H54 (cell line): ENCODE results near the gene IFIT3.

ENCODE experiments used
- DNase-seq: peaks from one replicate; pipeline ENCODE4 v3.0.0; 2011; ENCODE audit warnings: low spot score, mixed read lengths; ENCODE audit not compliant: insufficient read length
- FAIRE-seq: peaks from 3 replicates; lab custom pipeline; 2011; peaks lifted over from hg19 to GRCh38; lab: Jason Lieb, UNC
- POLR2A ChIP-seq: IDR thresholded peaks from 2 replicates; pipeline ENCODE4 v1.6.1; 2011; ENCODE audit warnings: low read depth, mild to moderate bottlenecking, low read length

Gene IFIT3

DNA sequence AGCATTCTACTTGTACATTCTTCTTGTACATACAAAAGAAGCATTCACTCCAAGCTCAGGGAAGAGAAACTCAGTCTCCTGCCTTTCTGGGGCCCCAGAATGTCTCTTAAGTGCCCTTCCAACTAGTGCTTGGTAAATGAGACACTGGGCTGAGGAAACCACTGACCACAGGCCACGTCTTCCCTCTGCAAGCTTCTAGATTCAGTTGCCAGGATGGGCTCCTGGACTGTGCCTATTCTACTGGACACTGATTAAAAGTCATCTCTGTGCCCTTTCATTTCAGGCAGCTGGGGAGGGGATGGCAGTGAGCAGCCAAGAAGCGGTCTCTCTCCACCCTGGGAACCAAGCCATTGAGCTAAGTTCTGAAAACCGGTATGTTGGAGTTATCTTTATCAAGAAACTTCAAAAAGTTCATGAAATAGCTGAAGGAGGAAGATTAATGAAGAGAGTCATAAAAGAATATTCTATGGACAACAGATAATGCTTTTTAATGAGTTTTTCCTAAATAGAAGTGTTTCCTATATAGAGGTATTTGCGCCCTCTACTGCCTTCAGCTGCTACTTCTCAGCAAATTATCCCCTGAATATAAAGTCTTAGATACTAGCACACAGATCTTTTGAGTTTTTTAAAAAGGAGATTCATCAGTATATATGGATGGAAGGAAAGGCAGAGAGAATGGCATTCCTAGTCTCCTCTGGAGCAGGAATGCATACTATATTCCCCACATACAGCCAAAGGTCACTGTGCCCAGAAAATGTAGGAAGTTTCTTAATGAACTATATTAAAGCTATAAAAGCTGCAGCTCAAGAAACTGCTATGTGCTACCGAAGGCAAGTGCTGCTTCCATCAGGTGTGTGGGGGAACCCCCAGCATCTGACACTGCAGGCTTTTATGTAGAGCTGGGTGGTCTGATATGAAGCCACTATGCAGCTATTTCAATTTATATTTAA lies 41.6 kb downstream of the IFIT3 start:
- no peak for FAIRE-seq
- DNase-seq = no peak
- TF ChIP-seq POLR2A = no peak

- DNase-seq (no peak), FAIRE-seq (no peak)
- no peak for TF ChIP-seq POLR2A
These were observed 43.3 kb downstream of the IFIT3 start for GRCh38 chr10:89371079-89371478.

DNA sequence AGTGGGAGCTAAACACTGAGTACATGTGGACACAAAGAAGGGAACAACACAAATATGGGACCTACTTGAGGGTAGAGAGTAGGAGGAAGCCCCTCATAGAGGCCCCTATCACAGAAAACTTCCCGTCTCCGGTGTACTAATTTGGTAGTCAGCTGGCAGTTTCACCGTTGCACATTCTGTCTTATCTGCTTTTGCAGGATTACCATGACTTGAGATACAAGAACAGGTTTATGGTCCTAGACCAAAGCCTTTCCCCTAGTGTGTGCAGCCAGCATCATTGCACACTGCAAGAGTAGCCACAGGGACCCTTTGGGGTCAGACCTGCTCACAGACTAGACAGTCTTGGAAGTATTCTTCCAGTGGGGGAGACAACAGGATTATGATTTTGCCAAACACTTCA lies 44.2 kb downstream of the IFIT3 start:
- no peak for FAIRE-seq
- no peak for TF ChIP-seq POLR2A
- no peak for DNase-seq

- DNase-seq (peak; percentile 25), FAIRE-seq (peak; percentile 93)
- no peak for TF ChIP-seq POLR2A
These were observed 46.3 kb downstream of the IFIT3 start for GRCh38 chr10:89373916-89374711.

DNA sequence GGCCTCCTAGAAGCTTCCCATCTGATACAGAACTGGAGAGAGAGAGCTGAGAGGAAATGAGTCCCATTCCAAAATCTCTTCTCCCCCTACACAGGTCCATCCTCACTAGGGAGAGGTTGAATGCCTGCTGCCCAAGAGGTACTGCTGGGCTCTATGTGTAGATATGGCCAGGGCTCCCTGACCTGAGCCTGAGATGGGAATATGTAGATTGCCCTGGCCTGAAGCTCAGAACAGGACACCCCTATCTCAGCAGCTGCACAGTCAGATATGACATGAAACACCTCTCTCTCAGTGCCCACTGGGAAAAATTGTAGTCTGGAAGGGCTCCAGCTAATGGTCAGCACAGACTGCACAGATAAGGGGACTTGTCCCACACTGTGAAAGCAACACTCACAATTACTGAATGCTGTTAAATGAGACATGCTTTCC lies 46.9 kb downstream of the IFIT3 start:
- no peak for FAIRE-seq
- TF ChIP-seq POLR2A = no peak
- no peak for DNase-seq

DNA sequence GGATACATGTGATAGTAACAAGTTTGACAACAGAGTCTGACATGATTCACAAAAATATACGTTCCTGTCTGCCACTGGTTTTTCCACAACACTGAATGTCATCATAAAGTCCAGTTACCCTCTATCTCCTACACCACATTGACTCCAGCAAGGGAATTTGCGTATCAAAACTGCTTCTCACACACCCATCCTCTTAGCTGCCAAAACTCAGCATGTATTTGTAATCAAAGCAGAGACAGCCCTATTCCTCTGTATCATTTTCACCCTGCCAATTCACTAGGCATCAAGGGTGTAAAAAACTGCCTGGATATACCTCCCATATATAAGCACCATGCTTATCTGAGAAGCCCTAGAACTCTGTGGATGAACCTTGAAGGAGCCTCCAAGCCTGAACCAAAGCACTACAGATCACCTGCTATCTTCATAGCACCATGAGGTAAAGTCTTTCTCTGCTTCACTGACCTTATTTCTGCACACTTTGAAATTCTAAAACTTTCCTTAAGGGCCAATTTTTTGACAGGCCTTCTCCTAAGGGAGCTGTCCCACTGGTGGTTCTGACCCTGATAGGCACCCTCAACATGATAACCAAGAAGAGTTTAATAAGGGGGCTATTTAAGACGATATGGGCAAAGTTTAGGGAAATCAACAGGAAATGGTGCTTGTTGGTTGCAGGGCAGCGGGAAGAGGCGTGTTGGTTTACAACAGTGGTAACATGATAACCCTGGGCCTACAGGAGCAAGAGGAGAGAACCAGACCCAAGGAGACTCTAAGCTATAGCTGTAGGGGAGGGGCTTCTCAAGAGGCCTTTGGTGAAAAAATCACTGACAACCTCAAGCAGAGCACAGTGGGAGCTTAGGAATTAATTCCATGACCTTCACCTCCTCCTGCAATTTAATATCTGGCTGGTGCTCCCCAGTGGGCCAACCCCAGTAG lies 50.2 kb downstream of the IFIT3 start, which contains the start of gene IFIT1B:
Gene IFIT1B, plus strand, starts transcription at position 352 of the 933 bp plus-strand sequence. Its CDS starts 80 bp downstream, at position 432.
- FAIRE-seq (no peak), DNase-seq (no peak)
- no peak for TF ChIP-seq POLR2A

DNA sequence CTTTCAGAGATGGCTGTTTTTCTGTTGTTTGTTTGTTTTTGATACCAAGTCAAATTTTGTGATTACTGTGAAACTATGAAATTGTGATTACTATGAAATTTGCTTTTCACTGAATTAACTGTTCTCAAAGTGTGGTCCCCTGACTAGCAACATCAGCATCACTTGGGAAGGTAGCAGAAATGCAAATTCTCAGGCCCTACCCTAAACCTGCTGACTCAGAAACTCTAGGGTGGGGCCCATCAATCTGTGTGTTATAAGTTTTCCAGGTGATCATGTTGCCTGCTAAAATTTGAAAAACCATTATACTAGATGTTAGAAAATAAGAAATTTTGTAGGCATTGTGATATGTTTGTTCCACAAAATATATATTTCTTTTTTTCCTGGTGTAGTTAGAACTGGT lies 51.3 kb downstream of the IFIT3 start:
- FAIRE-seq = no peak
- no peak for TF ChIP-seq POLR2A
- no peak for DNase-seq

DNA sequence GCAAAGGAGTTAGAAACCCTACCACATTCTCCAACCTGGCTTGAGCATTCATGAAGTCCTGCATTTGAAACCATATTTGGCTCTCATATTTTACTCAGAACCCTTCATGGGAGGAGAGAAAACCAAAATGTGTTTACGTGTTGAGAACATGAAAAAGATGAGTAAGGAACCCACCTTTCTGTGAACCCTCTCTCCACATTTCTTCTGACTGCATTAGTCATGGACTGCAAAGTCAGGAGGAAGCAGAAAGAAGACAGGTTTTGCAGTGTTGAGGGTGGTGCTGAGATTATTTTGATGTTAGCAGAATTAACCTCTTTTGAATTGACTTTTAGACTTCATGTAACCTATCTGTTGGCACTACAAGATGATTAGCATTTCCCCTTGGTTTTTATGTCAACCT lies 55.0 kb downstream of the IFIT3 start:
- DNase-seq (no peak), FAIRE-seq (no peak)
- no peak for TF ChIP-seq POLR2A

DNA sequence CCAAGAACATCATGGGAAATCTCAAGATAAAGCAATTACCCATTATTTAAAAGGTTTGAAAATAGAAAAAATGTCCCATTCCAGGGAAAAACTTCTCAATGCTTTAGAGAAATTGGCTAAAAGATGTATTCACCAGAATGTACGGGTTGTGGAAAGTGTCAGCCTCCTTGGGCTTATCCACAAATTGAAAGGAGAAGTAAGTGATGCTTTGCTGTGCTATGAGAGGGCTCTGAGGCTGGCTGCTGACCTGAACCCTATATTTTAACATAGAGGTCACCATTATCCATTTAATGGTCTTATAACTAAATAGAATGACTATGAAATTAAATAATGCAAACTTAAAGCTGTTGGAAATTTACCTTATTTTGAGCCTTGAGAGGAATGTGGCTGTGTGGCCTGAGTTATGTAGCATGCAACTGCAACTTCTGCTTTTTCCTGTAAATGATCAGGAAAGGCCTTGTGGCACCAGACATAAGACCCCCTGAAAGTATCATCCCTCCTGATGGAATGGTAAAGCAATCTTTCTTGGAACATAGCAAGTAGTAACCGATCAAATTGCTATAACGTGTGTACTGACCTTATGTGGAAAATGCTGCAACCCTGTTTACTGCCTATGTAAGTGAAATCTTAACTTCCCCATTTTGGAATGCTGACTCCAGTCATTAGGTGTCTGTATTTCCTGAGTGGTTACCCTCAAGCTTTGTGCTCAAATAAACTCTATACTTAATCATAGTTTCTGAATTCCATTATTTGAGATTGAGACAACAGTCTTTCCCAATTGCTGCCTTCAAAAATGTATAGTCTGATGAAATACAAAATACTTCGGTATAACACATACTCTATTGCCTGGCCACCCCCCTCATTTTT lies 56.9 kb downstream of the IFIT3 start:
- FAIRE-seq (no peak), DNase-seq (no peak)
- TF ChIP-seq POLR2A = no peak

DNA sequence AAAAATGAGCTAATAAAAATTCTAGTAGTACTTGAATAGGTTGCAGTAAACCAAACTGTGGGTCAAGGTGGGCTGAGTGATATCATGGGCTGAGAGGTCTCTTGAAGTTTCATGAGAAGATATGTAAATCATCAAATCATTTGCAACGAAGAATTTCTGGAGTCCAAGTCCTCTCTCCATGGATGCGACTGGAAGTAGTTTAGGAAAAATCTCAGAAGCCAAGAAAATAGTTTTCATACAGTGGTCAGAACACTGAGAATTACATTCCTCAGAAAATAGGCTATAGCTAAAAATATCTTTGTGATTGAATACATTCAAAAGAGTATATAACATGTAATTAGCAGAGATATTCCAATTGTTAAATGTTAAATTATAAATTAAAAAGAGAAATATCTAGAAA lies 61.0 kb downstream of the IFIT3 start:
- no peak for TF ChIP-seq POLR2A
- FAIRE-seq (no peak), DNase-seq (no peak)

- no peak for TF ChIP-seq POLR2A
- DNase-seq = no peak
- FAIRE-seq = peak; percentile 95
These were observed 61.5 kb downstream of the IFIT3 start for GRCh38 chr10:89389254-89389653.
